GM12878 (cell line): ENCODE results near the gene USP10. TPM values are rescaled to one million over a fixed set of nuclear protein-coding genes. Genes with fewer than 3 reads are reported as not detected.

ENCODE experiments used
- ATAC-seq: fragments of 200-7000 bp; cut with Tn5 transposase; 3 replicates; pipeline ENCODE4 v1.9.1; 2020; ENCODE audit warnings: mild to moderate bottlenecking, moderate library complexity
- BruUV-seq: library from RNA; stranded (reverse); fragments of 400-500 nt; replicated peaks from 2 replicates; lab custom pipeline; 2021; lab: Mats Ljungman, UMichigan
- CTCF ChIA-PET: fragments of 300-600 bp; sonication (Branson Sonifier 250); formaldehyde crosslinking; extraction: SDS; loops from one replicate; lab custom pipeline; 2021; ENCODE audit warnings: inconsistent platforms; lab: Yijun Ruan, JAX
- POLR2A ChIA-PET: fragments of 350-600 bp; formaldehyde crosslinking; extraction: SDS; loops from one replicate; lab custom pipeline; 2021; ENCODE audit warnings: inconsistent platforms; lab: Charles Lee
- RAD21 ChIA-PET: fragments of 300-600 bp; sonication (Branson Sonifier 250); formaldehyde crosslinking; loops from one replicate; lab custom pipeline; 2023; ENCODE audit warnings: antibody characterized with exemption; ENCODE audit not compliant: unreplicated experiment; lab: Charles Lee
- SMC1A ChIA-PET: fragments of 300-600 bp; sonication (Branson Sonifier 250); formaldehyde crosslinking; loops from one replicate; lab custom pipeline; 2023; ENCODE audit not compliant: unreplicated experiment, uncharacterized antibody; lab: Charles Lee
- DNase-seq: peaks from one replicate; pipeline ENCODE4 v3.0.0-alpha.2; 2011; ENCODE audit warnings: low read depth, low spot score
- FAIRE-seq: peaks from 3 replicates; lab custom pipeline; 2011; peaks lifted over from hg19 to GRCh38; lab: Jason Lieb, UNC
- H2AFZ ChIP-seq: 2 replicates; pipeline ENCODE4 v1.6.0; 2011; ENCODE audit warnings: low read depth, low read length, control low read depth; ENCODE audit not compliant: control insufficient read depth
- H3K27ac ChIP-seq: 2 replicates; pipeline ENCODE4 v1.5.1; 2011; ENCODE audit warnings: control low read depth; ENCODE audit not compliant: control insufficient read depth, insufficient read depth
- H3K27me3 ChIP-seq, 2 experiments: replicated peaks in 1 of 2; 2 replicates each; pipeline versions ENCODE4 v1.6.0 to v1.6.1; 2011; ENCODE audit warnings: low read length in 1 of 2; ENCODE audit not compliant: control insufficient read depth in 2 of 2, insufficient read depth in 2 of 2
- H3K36me3 ChIP-seq, 2 experiments: 2 replicates each; pipeline ENCODE4 v1.5.1; 2011; ENCODE audit warnings: low read length in 1 of 2; ENCODE audit not compliant: control insufficient read depth in 2 of 2, insufficient read depth in 2 of 2
- H3K4me1 ChIP-seq: 2 replicates; pipeline ENCODE4 v1.6.1; 2011; ENCODE audit warnings: mild to moderate bottlenecking, low read length, moderate library complexity, mixed read lengths; ENCODE audit not compliant: control insufficient read depth, insufficient read depth
- H3K4me2 ChIP-seq: 2 replicates; pipeline ENCODE4 v1.6.0; 2011; ENCODE audit warnings: control low read depth; ENCODE audit not compliant: control insufficient read depth, insufficient read depth
- H3K4me3 ChIP-seq: fragments of 200-600 bp; sonication (generic); 2 replicates; pipeline ENCODE4 v1.5.1; 2016
- H3K79me2 ChIP-seq: 2 replicates; pipeline ENCODE4 v1.6.0; 2011; ENCODE audit warnings: low read length; ENCODE audit not compliant: control insufficient read depth, insufficient read depth
- H3K9ac ChIP-seq: 2 replicates; pipeline ENCODE4 v1.8.0; 2011; ENCODE audit warnings: low read length, control low read depth, mixed read lengths; ENCODE audit not compliant: control insufficient read depth, insufficient read depth
- H3K9me3 ChIP-seq: replicated peaks from 3 replicates; pipeline ENCODE4 v1.5.1; 2011; ENCODE audit warnings: mild to moderate bottlenecking, low read length; ENCODE audit not compliant: control insufficient read depth, insufficient read depth
- H4K20me1 ChIP-seq: 2 replicates; pipeline ENCODE4 v1.6.0; 2011; ENCODE audit not compliant: control insufficient read depth, insufficient read depth
- FOXK2 ChIP-seq: fragments of 450-650 bp; IDR thresholded peaks from 2 replicates; pipeline ENCODE4 v1.6.1; 2017; ENCODE audit warnings: mild to moderate bottlenecking, moderate library complexity
- FOXM1 ChIP-seq: IDR thresholded peaks from 2 replicates; pipeline ENCODE4 v1.6.1; 2012; ENCODE audit warnings: low read depth, mild to moderate bottlenecking, inconsistent platforms, low read length, moderate library complexity
- LARP7 ChIP-seq: fragments of 450-650 bp; IDR thresholded peaks from 2 replicates; pipeline ENCODE4 v1.6.1; 2017; ENCODE audit warnings: mild to moderate bottlenecking
- NR2F1 ChIP-seq: fragments of 450-650 bp; conservative IDR thresholded peaks from 2 replicates; pipeline ENCODE4 v1.6.1; 2017; ENCODE audit warnings: mild to moderate bottlenecking
- NRF1 ChIP-seq: conservative IDR thresholded peaks from 2 replicates; pipeline ENCODE4 v1.6.1; 2011; ENCODE audit warnings: mild to moderate bottlenecking, low read depth, low read length, improper control_type of control experiment
- RAD51 ChIP-seq: fragments of 450-650 bp; IDR thresholded peaks from 2 replicates; pipeline ENCODE4 v1.6.1; 2016; ENCODE audit warnings: moderate library complexity, mild to moderate bottlenecking, inconsistent platforms
- SUZ12 ChIP-seq: fragments of 200-600 bp; sonication (generic); IDR thresholded peaks from one replicate; pipeline ENCODE4 v1.6.1; 2018; ENCODE audit warnings: antibody characterized with exemption, mild to moderate bottlenecking; ENCODE audit not compliant: unreplicated experiment
- WGBS: methylation state at CpG from one replicate; pipeline ENCODE4 v1.1.6; 2016; ENCODE audit warnings: low lambda C conversion rate; ENCODE audit not compliant: insufficient replicate concordance, insufficient coverage; ENCODE audit errors: missing lambda C conversion rate; 5-methylcytosine and 5-hydroxymethylcytosine counted together
- in situ Hi-C: fragments of 300-500 bp; cut with MboI; formaldehyde crosslinking; loops from 9 replicates; pipeline ENCODE4 v1.14.3; 2018; ENCODE audit warnings: mixed read lengths
- intact Hi-C: fragments of 100-400 bp; cut with micrococcal nuclease; formaldehyde crosslinking; loops from one replicate; pipeline ENCODE4 v1.14.2; 2022; ENCODE audit not compliant: unreplicated experiment
- polyA plus RNA-seq, 11 experiments: library from polyadenylated mRNA; depleted of rRNA in 4 of 11; unstranded in 6 of 11; stranded (reverse) in 5 of 11; fragments of >200 nt; fragmentation: Nextera tagmentation in 4 of 11; fragmentation: Illumina TruSeq in 1 of 11; extraction: Ambion mirVana in 4 of 11; extraction: Trizol in 1 of 11; gene quantifications; 1 replicate in 1 of 11; 2 replicates in 10 of 11; pipeline versions ENCODE4 v1.2.1 to v1.2.3, GENCODE V29; 2011 to 2016; ENCODE audit warnings: inconsistent platforms in 2 of 11, missing spikeins in 2 of 11, low read depth in 1 of 11
- total RNA-seq, 4 experiments: library from RNA; depleted of rRNA in 3 of 4; stranded (reverse); fragments of >200 nt in 3 of 4; fragmentation: Illumina TruSeq in 1 of 4; extraction: Trizol in 1 of 4; gene quantifications; 2 replicates each; pipeline versions ENCODE4 v1.2.1 to v1.2.3, GENCODE V29; 2013 to 2021
- TF ChIP-seq, protein P1 (sequence below): IDR thresholded peaks from 2 replicates; pipeline ENCODE4 v1.6.1; 2012; ENCODE audit warnings: low read depth, low read length, improper control_type of control experiment

The USP10 gene
- total and polyA plus RNA-seq, 10 of the 15 experiments (the other 5 are each of a cell fraction or from before 2014, with no cell fraction given): 46.1 to 160 (median 105) TPM

DNA sequence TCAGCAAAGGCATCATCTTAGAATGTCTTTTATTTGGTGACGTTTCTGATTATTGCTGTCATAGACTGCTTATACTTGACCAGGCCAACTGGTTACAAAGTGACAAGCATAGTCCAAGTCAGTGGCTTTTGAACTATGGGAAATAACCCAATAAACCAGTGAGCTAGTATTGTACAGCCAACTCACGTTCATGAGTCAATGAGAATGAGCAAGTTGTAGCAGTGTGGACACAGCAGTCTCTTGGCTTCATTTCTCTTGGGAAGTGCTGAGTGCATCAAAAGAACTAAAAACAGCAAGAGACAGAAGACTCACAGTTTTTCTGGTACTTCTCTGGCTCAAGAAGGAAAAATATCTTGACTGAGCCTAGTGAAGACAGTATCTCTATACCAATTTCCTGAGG lies 83.0 kb downstream of the USP10 start:
- Histone ChIP-seq H3K9me3 (no peaks in the 10 kb centered on the region), H3K4me2 (no peak overlapping the region), H3K79me2 (no peaks in the 10 kb centered on the region), H3K9ac (no peak overlapping the region), H3K27me3 (no peaks in the 10 kb centered on the region), H3K36me3 (peaks cover 6 to 12% of the 10 kb centered on the region in 2 experiments; a peak in 3 of 4 replicates), H2AFZ (no peak overlapping the region), H3K27ac (no peak overlapping the region), H4K20me1 (no peaks in the 10 kb centered on the region), H3K4me3 (no peak overlapping the region), H3K4me1 (no peaks in the 10 kb centered on the region)
- in situ Hi-C loops (no loop called here), intact Hi-C loops (no loop called here)
- RAD21 ChIA-PET: no interaction called here
- DNase-seq (no peak), ATAC-seq (no peak), FAIRE-seq (no peak)
- 100% methylated on average over 2 of the region's 2 CpGs for whole genome bisulfite sequencing
- no TSS peak for BruUV-seq
- CTCF ChIA-PET: no interaction called here
- POLR2A ChIA-PET: no interaction called here
- SMC1A ChIA-PET: interaction anchor here (0.9 kb wide), 1 partner anchor 9 kb away, joined by 4 read pairs; no protein-coding TSS in a partner anchor
- no peak for TF ChIP-seq LARP7
- TF ChIP-seq SUZ12: no peak
- no peak for TF ChIP-seq RAD51
- TF ChIP-seq FOXK2: no peak
- TF ChIP-seq FOXM1: no peak
- TF ChIP-seq, protein P1, sequence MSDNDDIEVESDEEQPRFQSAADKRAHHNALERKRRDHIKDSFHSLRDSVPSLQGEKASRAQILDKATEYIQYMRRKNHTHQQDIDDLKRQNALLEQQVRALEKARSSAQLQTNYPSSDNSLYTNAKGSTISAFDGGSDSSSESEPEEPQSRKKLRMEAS: no peak
- TF ChIP-seq NRF1: no peak
- TF ChIP-seq NR2F1: no peak
- TF ChIP-seq, all 136 proteins: peak for 0
